Activated T-cell treated with anti-CD3 and anti-CD28 coated beads, Interleukin-2, amount 50 U/mL, for 1 hour (primary cell): Measurements from ENCODE around the gene HTD2.
"Not testable (repeated sequence)": the region's sequence is repeated elsewhere in the genome, so short reads cannot be mapped to it uniquely, and the experiment has no call there.

Experiments
- DNase-seq: peaks from one replicate; pipeline ENCODE4 v3.0.0-alpha.2; 2020

HTD2 gene

DNA sequence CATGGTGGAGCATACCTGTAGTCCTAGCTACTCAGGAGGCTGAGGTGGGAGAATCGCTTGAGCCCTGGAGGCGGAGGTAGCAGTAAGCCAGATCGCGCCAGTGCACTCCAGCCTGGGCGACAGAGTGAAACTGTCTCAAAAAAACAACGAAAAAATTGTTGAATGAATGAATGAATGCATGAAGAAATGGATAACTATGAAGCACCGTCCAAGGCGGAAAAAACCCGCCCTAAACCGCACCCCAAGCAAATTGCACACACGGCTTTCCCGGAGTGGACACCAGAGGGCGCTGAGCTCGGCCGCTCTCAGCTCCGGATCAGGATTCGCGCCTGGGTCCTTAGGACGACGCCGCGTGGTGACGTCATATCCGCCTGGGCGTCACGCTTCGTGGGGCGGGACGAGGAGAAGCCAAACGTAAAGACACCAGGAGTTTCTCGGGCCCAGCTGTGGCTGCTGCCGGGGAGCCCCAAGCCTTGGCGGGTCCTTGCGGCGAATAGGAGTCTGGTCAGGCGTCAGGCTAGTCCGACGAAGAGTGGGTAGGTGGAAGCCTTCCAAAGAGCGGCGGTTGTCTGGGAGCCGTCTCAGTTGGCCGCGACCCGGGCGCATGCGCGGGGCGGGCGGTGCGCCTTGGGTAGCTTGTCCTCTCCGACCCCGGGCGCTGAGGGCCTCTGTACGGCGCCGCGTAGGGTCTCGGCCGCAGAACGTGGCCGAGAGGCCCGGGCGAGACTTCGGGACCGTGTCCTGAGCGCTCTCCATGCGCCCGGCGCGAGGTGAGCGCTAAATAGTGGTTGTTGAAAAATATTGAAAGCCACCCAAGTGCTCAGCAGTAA is at the start of gene HTD2, which contains the start of gene RPP14:
TSS of gene HTD2 (plus strand) at position 639 of the 830 bp plus-strand sequence. CDS start 11,094 bp downstream, outside the sequence.
TSS of gene RPP14 (plus strand) at position 364 of the 830 bp plus-strand sequence. CDS start 4,085 bp downstream, outside the sequence.
- DNase-seq, result peak; percentile 100

DNA sequence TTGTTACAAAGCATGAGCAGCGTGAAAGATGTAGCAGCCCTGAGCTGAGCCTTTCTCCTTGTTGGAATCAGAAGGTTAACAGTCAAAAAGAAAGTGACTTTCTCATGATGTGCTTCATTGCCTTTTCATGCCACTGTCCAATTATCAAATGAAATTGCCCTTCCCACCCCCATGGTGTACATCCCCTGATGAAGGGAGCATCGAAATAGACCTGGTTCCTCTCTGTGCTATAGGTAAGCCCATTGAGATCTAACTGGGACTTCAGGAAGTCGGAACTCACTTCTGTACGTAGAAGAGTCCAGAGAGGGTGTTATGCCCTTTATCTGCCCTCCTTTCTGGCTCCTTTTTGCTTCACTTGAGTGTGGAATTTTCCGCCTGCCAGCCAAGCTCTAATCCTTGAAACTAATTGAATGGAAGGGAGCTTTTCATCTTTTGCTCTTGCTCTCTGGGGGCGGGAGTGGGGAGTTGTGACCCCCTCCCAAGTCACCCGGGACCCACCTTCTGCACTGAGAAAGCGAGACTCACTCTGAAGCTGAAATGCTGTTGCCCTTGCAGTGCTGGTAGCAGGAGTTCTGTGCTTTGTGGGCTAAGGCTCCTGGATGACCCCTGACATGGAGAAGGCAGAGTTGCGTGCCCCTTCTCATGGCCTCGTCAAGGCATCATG is 47.8 kb upstream of the HTD2 start:
- no peak for DNase-seq

DNA sequence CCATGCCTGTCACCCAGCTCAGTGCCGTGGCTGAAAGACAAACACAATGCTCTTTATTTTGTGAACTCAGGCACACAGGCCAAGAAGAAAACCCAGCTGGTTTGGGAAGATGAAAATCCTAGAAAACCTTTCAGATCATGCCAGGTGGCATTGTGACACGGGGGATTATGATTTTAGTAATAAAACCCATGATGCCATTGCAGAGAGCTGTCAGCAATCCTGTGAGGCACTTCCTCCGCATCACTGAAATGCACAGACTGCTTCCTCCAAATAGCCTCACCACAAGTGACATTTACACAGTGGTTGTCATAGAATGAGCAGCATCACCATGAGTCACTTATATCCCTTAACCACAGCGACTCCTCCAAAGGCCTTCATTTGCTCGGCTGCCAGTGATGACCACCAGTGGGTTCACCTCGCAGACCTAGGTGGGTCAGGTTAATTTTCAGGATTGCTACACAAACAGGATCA is 46.0 kb upstream of the HTD2 start:
- no peak for DNase-seq

DNA sequence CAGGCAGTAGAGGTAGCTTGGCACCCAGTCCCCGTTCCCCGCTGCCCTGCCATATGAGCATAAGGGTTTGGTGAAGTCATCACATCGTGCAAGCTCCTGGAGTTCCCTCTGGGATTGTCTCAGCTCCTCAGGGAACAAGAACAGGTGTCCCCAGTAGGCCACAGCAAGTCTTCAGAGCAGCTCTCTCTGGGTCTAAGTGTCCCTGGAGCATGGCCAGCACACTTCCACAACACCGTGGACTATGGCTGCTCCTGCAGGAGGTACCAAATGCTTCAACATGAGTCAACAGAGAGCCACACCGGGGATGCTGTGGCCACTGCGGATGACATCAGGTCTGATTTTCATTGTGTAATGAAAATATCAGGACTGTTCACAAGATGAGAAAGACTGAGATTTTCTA is 45.6 kb upstream of the HTD2 start:
- no peak for DNase-seq

DNA sequence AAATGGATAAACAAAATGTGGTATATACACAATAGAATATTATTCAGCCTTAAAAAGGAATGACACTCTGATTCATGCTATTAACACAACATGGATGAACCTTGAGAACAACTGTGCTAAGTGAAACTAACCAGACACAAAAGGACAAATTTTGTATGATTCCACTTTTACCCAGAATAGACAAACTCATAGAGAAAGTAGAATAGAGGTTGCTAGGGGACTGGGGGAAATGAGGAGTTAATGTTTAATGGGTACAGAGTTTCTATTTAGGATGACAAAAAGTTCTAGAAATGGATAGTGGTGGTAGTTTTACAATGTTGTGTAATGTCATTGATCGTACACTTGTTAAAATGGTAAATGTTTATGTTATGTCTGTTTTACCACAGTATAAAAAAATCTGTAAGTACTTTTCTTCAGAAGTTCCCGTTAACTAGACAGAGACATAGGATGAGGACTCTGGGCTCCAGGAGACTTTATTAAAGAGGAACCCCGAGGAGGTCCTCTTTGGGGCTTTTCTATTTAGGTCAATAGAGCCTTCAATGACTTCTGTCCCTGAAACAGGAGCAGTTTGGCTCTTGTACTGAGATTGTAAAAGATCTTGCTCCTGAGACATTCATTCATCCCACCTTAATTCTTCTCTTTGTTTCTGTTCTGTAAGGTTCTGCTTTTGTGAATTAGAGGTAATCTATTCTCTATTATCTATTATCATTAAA is 44.2 kb upstream of the HTD2 start:
- no peak for DNase-seq

DNA sequence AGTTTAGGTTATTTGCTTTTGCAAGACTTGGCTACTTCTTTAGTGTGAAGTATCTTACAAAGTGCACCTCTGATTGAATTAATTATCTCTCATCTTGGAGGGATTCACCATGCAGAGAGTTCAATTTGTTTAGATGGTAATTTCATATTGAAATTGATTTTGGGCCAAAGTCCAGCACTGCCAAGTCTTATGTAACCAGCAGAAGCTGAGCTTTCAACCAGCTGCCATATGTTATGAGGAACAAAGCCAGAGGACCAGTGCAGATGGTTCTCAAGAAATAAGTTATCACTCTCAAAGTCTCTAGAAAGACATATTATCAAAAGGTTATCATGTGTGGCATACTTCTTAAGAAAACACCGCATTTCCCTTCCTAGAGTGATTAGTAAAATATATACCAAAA is 39.7 kb upstream of the HTD2 start:
- DNase-seq, result no peak

- not testable (repeated sequence) for DNase-seq
Observed at GRCh38 chr3:58267543-58267942, 38.8 kb upstream of the HTD2 start.

DNA sequence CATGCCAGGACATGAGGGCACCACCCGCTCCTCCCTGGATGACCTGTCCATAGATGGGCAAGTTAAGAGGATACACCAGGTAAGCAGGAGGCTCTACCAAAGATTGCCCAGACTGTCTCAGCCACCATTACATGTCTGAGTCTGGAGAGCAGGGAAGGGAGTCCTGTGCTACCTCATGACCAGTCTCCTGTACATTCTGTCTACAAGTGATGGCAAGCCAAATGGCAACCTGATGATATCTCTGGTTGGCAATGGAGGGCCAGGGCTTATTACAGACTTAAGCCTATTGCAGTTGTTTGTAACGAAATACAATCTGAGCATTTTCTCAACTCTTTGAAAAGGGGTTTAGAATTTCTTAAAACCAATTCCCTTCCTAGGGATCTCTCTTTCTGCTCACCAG is 37.0 kb upstream of the HTD2 start:
- no peak for DNase-seq

- no peak for DNase-seq
Observed at GRCh38 chr3:58270485-58270884, 35.8 kb upstream of the HTD2 start.

GRCh38 chr3:58271901-58272501 is 34.3 kb upstream of the HTD2 start:
- DNase-seq, result no peak

GRCh38 chr3:58272891-58273290 is 33.4 kb upstream of the HTD2 start:
- no peak for DNase-seq

- DNase-seq, result not testable (repeated sequence)
Observed at GRCh38 chr3:58273362-58273761, 33.0 kb upstream of the HTD2 start.

GRCh38 chr3:58274027-58274614 is 32.2 kb upstream of the HTD2 start:
- no peak for DNase-seq

DNA sequence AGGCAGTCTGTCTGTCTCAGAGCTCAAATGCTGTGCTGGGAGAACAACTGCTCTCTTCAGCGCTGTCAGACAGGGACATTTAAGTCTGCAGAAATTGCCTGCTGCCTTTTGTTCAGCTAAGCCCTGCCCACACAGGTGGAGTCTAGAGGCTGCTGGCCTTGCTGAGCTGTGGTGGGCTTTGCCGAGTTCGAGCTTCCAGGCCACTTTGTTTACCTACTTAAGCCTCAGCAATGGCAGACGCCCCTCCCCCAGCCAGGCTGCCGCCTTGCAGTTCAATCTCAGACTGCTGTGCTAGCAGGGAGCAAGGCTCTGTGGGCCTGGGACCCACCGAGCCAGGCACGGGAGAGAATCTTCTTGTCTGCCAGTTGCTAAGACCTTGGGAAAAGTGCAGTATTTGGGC is 25.3 kb upstream of the HTD2 start:
- DNase-seq, result no peak

GRCh38 chr3:58285334-58285733 is 21.0 kb upstream of the HTD2 start:
- DNase-seq, result no peak

DNA sequence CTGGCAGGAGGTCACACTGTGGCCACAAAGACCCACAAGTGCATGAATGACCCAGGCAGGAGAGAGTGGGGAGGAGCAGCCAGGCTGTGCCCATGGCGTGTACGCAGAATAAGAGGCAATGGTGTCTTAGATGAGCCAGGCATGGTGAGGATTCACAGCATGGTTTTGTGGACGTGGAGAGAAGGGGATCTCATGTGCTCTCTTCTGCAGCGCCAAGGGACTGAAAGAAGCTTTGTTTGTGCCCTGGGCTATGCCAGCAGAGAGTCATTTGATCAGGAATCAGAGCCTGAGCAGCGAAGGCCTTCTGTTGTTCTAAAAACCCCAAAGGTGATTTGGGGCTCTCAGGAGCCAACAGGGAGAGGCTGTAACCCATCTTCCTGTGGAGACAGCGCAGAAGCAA is 19.0 kb upstream of the HTD2 start:
- no peak for DNase-seq

DNA sequence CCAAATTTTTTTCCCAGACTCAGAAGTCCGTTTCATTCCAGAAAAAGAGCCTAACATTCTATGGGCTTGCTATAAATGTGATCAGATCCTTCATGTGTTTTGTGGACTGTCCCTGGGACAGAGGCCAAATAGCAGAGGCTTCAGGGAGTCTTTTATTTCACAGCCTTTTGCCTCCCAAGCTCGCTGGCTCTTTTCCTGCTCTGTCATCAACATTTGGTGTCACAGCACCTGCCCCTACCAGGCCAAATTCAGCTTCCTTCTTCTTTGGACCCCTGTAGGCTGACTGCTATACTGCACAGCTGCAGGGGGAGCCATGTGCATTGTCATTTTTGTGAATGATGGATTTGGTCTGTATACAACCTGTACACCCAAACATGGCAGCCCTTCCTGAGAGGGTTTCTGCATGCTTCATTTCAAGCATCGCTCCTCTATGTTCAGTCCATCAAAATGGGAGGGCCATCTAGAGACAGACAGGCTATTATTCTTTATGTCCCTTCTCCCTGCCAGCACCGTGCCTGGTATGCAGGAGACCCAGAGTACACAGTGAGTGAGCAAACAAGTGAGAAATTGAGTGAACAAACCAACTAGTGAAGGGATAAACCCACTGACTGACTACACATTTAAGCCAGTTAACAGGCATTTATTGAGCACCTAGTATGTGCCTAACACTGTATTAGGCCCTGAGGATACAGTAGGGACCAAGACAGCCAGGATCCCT is 18.1 kb upstream of the HTD2 start:
- DNase-seq, result no peak

- DNase-seq, result not testable (repeated sequence)
Observed at GRCh38 chr3:58288964-58289613, 17.2 kb upstream of the HTD2 start.

DNA sequence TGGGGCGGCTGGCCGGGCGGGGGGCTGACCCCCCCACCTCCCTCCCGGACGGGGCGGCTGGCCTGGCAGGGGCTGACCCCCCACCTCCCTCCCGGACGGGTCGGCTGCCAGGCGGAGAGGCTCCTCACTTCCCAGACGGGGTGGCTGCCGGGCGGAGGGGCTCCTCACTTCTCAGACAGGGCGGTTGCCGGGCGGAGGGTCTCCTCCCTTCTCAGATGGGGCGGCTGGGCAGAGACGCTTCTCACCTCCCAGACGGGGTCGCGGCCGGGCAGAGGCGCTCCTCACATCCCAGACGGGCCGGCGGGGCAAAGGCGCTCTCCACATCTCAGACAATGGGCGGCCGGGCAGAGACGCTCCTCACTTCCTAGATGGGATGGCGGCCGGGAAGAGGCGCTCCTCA is 15.9 kb upstream of the HTD2 start:
- not testable (repeated sequence) for DNase-seq

DNA sequence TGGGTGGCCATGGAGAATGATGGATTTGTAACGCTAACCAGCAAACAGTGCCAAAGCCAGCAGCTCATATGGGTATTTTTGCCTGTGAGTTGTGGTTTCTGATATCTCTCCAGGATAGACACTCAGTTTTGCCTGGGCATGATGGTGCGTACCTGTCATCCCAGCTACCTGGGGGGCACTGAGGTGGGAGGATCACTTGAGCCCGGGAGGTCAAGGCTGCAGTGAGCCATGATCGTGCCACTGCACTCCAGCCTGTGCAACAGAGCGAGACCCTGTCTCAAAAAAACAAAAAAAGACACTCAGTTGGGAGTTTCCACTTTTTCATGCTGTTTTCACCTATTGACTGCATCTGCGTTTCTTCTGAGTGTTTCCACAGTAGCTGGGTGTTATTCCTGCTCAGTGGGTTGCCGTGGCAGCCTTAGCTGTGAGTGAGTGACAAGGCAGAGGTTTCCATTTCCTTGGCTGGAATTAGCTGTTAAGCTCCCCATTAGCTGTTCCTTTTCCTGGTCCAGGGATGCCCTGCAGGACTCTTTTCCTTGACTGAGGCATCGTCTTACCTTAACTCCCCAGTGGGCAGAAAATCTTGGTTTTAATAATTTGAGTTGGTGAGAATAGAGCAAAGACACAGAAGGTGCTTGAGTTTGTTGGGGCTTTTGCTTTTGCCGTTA is 14.5 kb upstream of the HTD2 start:
- DNase-seq, result no peak

- DNase-seq, result no peak
Observed at GRCh38 chr3:58292866-58293265, 13.5 kb upstream of the HTD2 start.
